HFFc6 (cell line): ENCODE measurements around the gene KLRC2. TPM values are rescaled to one million over a fixed set of nuclear protein-coding genes. Genes with fewer than 3 reads are reported as not detected.
A peak's percentile ranks its signal among the peaks of the same experiment; 100 is the strongest.
"Not testable (repeated sequence)": the region's sequence is repeated elsewhere in the genome, so short reads cannot be mapped to it uniquely, and the experiment has no call there.

ENCODE experiments used
- DNase-seq: peaks from one replicate; pipeline ENCODE4 v3.0.0-alpha.2; 2018
- H3K27ac Mint-ChIP-seq: 2 replicates; pipeline ENCODE4 v1.8.0; 2020; ENCODE audit warnings: mild to moderate bottlenecking, mixed read lengths
- H3K27me3 Mint-ChIP-seq: 2 replicates; pipeline ENCODE4 v1.8.0; 2021; ENCODE audit warnings: mild to moderate bottlenecking, moderate library complexity, mixed read lengths; ENCODE audit not compliant: insufficient read depth
- H3K36me3 Mint-ChIP-seq: 2 replicates; pipeline ENCODE4 v1.8.0; 2021; ENCODE audit warnings: low read depth, mixed read lengths
- H3K4me1 Mint-ChIP-seq: 2 replicates; pipeline ENCODE4 v1.8.0; 2020; ENCODE audit warnings: low read depth, mixed read lengths
- H3K4me3 Mint-ChIP-seq: 2 replicates; pipeline ENCODE4 v1.8.0; 2020; ENCODE audit warnings: mild to moderate bottlenecking, moderate library complexity, mixed read lengths
- H3K9me3 Mint-ChIP-seq: 2 replicates; pipeline ENCODE4 v1.8.0; 2020; ENCODE audit warnings: mild to moderate bottlenecking, mixed read lengths
- CTCF ChIP-seq: fragments of 200-600 bp; sonication (generic); IDR thresholded peaks from 2 replicates; pipeline ENCODE4 v1.5.0; 2021; ENCODE audit warnings: antibody characterized with exemption, mild to moderate bottlenecking
- total RNA-seq, 6 experiments: library from RNA; stranded (reverse); fragmentation: NEBNext Ultra II Directional; extraction: Animal tissue kit (Norgen Biotek cat#: 25700); gene quantifications; 2 replicates in 1 of 6; 3 replicates in 5 of 6; pipeline ENCODE4 v1.2.3, GENCODE V29; 2021

KLRC2 gene
- total RNA-seq, 6 experiments from 2014 or later, result not detected

- no peak for DNase-seq
- no peak overlapping the region for H3K27ac Mint-ChIP-seq
- TF ChIP-seq CTCF, result no peak
- no peak overlapping the region for H3K4me3 Mint-ChIP-seq
- H3K9me3 Mint-ChIP-seq, result peaks cover 10% of the 10 kb centered on the region
- H3K27me3 Mint-ChIP-seq, result peaks cover 9% of the 10 kb centered on the region; the same call in 1 of the 2 replicates
- H3K4me1 Mint-ChIP-seq, result no peaks in the 10 kb centered on the region
- H3K36me3 Mint-ChIP-seq, result no peaks in the 10 kb centered on the region
These were observed 20.0 kb upstream of the KLRC2 start for GRCh38 chr12:10455766-10456165.

- Mint-ChIP-seq H3K9me3 (peaks cover 10% of the 10 kb centered on the region), H3K27me3 (peaks cover 9% of the 10 kb centered on the region; the same call in 1 of the 2 replicates), H3K4me3 (no peak overlapping the region), H3K4me1 (no peaks in the 10 kb centered on the region), H3K27ac (no peak overlapping the region), H3K36me3 (no peaks in the 10 kb centered on the region)
- DNase-seq, result no peak
- TF ChIP-seq CTCF, result no peak
These were observed 18.7 kb upstream of the KLRC2 start for GRCh38 chr12:10454531-10454930.

- no peaks in the 10 kb centered on the region for H3K36me3 Mint-ChIP-seq
- no peak for TF ChIP-seq CTCF
- H3K9me3 Mint-ChIP-seq, result peaks cover 10% of the 10 kb centered on the region
- H3K4me1 Mint-ChIP-seq, result no peaks in the 10 kb centered on the region
- no peak for DNase-seq
- peaks cover 6% of the 10 kb centered on the region; the same call in 1 of the 2 replicates for H3K27me3 Mint-ChIP-seq
- H3K27ac Mint-ChIP-seq, result no peak within 1 kb of the TSS
- H3K4me3 Mint-ChIP-seq, result no peak within 1 kb of the TSS
These were observed 17.3 kb upstream of the KLRC2 start, which contains the start of gene KLRC1 for GRCh38 chr12:10453156-10453555. KLRC1 (minus strand) TSS chr12:10453377; CDS start chr12:10451156, 2,221 bp downstream.

GRCh38 chr12:10448236-10448635 lies 12.4 kb upstream of the KLRC2 start:
- DNase-seq, result no peak
- H3K27me3 Mint-ChIP-seq, result peaks cover 1% of the 10 kb centered on the region; the same call in 1 of the 2 replicates
- no peak for TF ChIP-seq CTCF
- no peak overlapping the region for H3K4me3 Mint-ChIP-seq
- H3K36me3 Mint-ChIP-seq, result no peaks in the 10 kb centered on the region
- no peaks in the 10 kb centered on the region for H3K9me3 Mint-ChIP-seq
- no peak overlapping the region for H3K27ac Mint-ChIP-seq
- no peaks in the 10 kb centered on the region for H3K4me1 Mint-ChIP-seq

GRCh38 chr12:10446052-10446451 lies 10.2 kb upstream of the KLRC2 start:
- H3K9me3 Mint-ChIP-seq, H3K4me3 Mint-ChIP-seq, H3K27me3 Mint-ChIP-seq, H3K27ac Mint-ChIP-seq, H3K36me3 Mint-ChIP-seq, H3K4me1 Mint-ChIP-seq, DNase-seq: not testable (repeated sequence)

- DNase-seq, H3K4me1 Mint-ChIP-seq, H3K9me3 Mint-ChIP-seq, H3K27me3 Mint-ChIP-seq, H3K4me3 Mint-ChIP-seq, H3K27ac Mint-ChIP-seq, H3K36me3 Mint-ChIP-seq: not testable (repeated sequence)
These were observed 5.3 kb upstream of the KLRC2 start for GRCh38 chr12:10441144-10441543.

- not testable (repeated sequence) for H3K4me3 Mint-ChIP-seq, H3K4me1 Mint-ChIP-seq, DNase-seq, H3K36me3 Mint-ChIP-seq, H3K27ac Mint-ChIP-seq, H3K27me3 Mint-ChIP-seq, H3K9me3 Mint-ChIP-seq
These were observed 3.9 kb upstream of the KLRC2 start for GRCh38 chr12:10439608-10440274.

GRCh38 chr12:10437601-10438000 lies 1.8 kb upstream of the KLRC2 start:
- not testable (repeated sequence) for H3K9me3 Mint-ChIP-seq, H3K27ac Mint-ChIP-seq, DNase-seq, H3K4me1 Mint-ChIP-seq, H3K36me3 Mint-ChIP-seq, H3K4me3 Mint-ChIP-seq, H3K27me3 Mint-ChIP-seq

- H3K9me3 Mint-ChIP-seq, H3K27ac Mint-ChIP-seq, DNase-seq, H3K4me1 Mint-ChIP-seq, H3K27me3 Mint-ChIP-seq, H3K4me3 Mint-ChIP-seq, H3K36me3 Mint-ChIP-seq: not testable (repeated sequence)
These were observed 5.2 kb downstream of the KLRC2 start for GRCh38 chr12:10430623-10431022.

GRCh38 chr12:10425938-10426337 lies 9.9 kb downstream of the KLRC2 start:
- not testable (repeated sequence) for H3K36me3 Mint-ChIP-seq, DNase-seq, H3K9me3 Mint-ChIP-seq, H3K27ac Mint-ChIP-seq, H3K27me3 Mint-ChIP-seq, H3K4me1 Mint-ChIP-seq
- peak overlapping the region; percentile 54; the same call in 1 of the 2 replicates for H3K4me3 Mint-ChIP-seq
